OCI-LY1 (cell line): ENCODE data around the gene MAPK12.
A peak's percentile ranks its signal among the peaks of the same experiment; 100 is the strongest.

Experiments used
- H2AFZ ChIP-seq: fragments of 200-600 bp; sonication (generic), shearing (Covaris generic); 2 replicates; pipeline ENCODE4 v1.6.0; 2014; ENCODE audit warnings: antibody characterized with exemption, mild to moderate bottlenecking, low read length
- H3F3A ChIP-seq: fragments of 200-600 bp; sonication (generic), shearing (Covaris generic); 2 replicates; pipeline ENCODE4 v1.6.0; 2014; ENCODE audit warnings: mild to moderate bottlenecking, antibody characterized with exemption, low read length, moderate library complexity; ENCODE audit not compliant: insufficient read depth
- H3K27ac ChIP-seq: fragments of 200-600 bp; sonication (generic); 2 replicates; pipeline ENCODE4 v1.5.1; 2014; ENCODE audit warnings: low read length, mixed run types, mild to moderate bottlenecking, low read depth; ENCODE audit not compliant: poor library complexity, severe bottlenecking
- H3K27me3 ChIP-seq: fragments of 200-600 bp; sonication (generic); 2 replicates; pipeline ENCODE4 v1.6.0; 2014; ENCODE audit warnings: antibody characterized with exemption, mild to moderate bottlenecking, low read length, moderate library complexity; ENCODE audit not compliant: insufficient read depth
- H3K36me3 ChIP-seq: fragments of 200-600 bp; sonication (generic); 2 replicates; pipeline ENCODE4 v1.6.1; 2014; ENCODE audit warnings: mild to moderate bottlenecking, antibody characterized with exemption, low read length, moderate library complexity, mixed read lengths; ENCODE audit not compliant: insufficient read depth
- H3K4me1 ChIP-seq: fragments of 200-600 bp; sonication (generic); 2 replicates; pipeline ENCODE4 v1.5.1; 2014; ENCODE audit warnings: mild to moderate bottlenecking, low read length, moderate library complexity; ENCODE audit not compliant: insufficient read depth, severe bottlenecking
- H3K4me2 ChIP-seq: fragments of 200-600 bp; sonication (generic), shearing (Covaris generic); 2 replicates; pipeline ENCODE4 v1.6.1; 2014; ENCODE audit warnings: low read length
- H3K4me3 ChIP-seq: fragments of 200-600 bp; sonication (generic); 2 replicates; pipeline ENCODE4 v1.5.1; 2014; ENCODE audit warnings: low read length, low read depth, mild to moderate bottlenecking, mixed read lengths; ENCODE audit not compliant: poor library complexity, severe bottlenecking
- H3K79me2 ChIP-seq: fragments of 200-600 bp; shearing (Covaris generic); 2 replicates; pipeline ENCODE4 v1.6.1; 2016; ENCODE audit warnings: mixed run types, low read length, mixed read lengths; ENCODE audit not compliant: insufficient read depth
- H3K9ac ChIP-seq: fragments of 200-600 bp; sonication (generic), shearing (Covaris generic); 2 replicates; pipeline ENCODE4 v1.6.1; 2014; ENCODE audit warnings: mild to moderate bottlenecking, low read length, mixed read lengths
- H3K9me2 ChIP-seq: fragments of 200-600 bp; sonication (generic), shearing (Covaris generic); 2 replicates; pipeline ENCODE4 v1.6.1; 2014; ENCODE audit warnings: low read depth, mild to moderate bottlenecking, low read length, mixed read lengths
- H3K9me3 ChIP-seq: fragments of 200-600 bp; shearing (Covaris generic); 2 replicates; pipeline ENCODE4 v1.6.1; 2014; ENCODE audit warnings: low read length, mixed read lengths
- H4K20me1 ChIP-seq: fragments of 200-600 bp; sonication (generic), shearing (Covaris generic); 2 replicates; pipeline ENCODE4 v1.6.0; 2016; ENCODE audit warnings: mild to moderate bottlenecking, low read length; ENCODE audit not compliant: insufficient read depth
- EZH2 ChIP-seq: fragments of 200-600 bp; sonication (generic), shearing (Covaris generic); IDR thresholded peaks from 2 replicates; pipeline ENCODE4 v1.8.0; 2017; ENCODE audit warnings: borderline replicate concordance, mixed run types, mild to moderate bottlenecking, antibody characterized with exemption, low read length, moderate library complexity, mixed read lengths
- TF ChIP-seq, protein P1 (sequence below): fragments of 200-600 bp; sonication (generic), shearing (Covaris generic); IDR thresholded peaks from 2 replicates; pipeline ENCODE4 v1.5.1; 2017; ENCODE audit warnings: mild to moderate bottlenecking, antibody characterized with exemption, low read length, moderate library complexity, mixed read lengths

The MAPK12 gene

DNA sequence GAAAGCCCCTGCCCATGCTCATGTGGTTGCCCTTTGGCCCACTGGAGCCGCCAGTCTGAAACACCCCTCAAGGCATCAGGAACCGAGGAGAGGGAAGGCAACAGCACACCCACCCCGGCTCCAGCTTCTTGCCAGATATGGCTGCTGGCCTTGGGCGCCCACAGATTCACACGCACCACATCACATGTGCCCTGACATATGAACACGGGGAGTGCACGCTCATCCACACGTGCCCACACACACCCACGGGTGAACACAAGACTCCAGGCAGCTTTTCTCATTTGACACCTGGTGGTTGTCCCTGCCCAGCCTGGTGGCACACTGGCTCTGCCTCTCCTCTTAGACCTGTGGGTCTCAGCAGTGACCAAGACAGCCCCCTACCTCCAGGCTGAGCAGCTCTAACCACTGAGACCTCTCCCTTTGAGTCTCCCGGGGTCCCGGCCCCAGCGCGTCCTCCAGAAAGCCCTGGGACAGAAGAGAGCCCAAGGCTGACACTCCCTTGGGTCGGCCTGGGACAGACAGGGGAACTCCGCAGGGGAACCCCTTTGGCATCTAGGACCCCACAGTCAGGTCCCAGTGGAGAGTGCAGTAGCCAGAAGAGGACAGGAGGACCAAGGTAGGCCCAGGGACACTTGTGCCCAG lies 2.7 kb upstream of the MAPK12 start:
- no peaks in the 10 kb centered on the region for H3K9me3 ChIP-seq
- H3K9ac ChIP-seq, result no peak overlapping the region
- H3K4me2 ChIP-seq, result no peak overlapping the region
- no peaks in the 10 kb centered on the region for H3K9me2 ChIP-seq
- H3F3A ChIP-seq, result no peaks in the 10 kb centered on the region
- 0 out of 2 replicates have a peak, but pooled peaks cover under 1% of the 10 kb centered on the region for H3K36me3 ChIP-seq
- TF ChIP-seq, protein P1, sequence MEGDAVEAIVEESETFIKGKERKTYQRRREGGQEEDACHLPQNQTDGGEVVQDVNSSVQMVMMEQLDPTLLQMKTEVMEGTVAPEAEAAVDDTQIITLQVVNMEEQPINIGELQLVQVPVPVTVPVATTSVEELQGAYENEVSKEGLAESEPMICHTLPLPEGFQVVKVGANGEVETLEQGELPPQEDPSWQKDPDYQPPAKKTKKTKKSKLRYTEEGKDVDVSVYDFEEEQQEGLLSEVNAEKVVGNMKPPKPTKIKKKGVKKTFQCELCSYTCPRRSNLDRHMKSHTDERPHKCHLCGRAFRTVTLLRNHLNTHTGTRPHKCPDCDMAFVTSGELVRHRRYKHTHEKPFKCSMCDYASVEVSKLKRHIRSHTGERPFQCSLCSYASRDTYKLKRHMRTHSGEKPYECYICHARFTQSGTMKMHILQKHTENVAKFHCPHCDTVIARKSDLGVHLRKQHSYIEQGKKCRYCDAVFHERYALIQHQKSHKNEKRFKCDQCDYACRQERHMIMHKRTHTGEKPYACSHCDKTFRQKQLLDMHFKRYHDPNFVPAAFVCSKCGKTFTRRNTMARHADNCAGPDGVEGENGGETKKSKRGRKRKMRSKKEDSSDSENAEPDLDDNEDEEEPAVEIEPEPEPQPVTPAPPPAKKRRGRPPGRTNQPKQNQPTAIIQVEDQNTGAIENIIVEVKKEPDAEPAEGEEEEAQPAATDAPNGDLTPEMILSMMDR, result no peak
- no peak for TF ChIP-seq EZH2
- no peak overlapping the region for H3K27ac ChIP-seq
- H4K20me1 ChIP-seq, result no peaks in the 10 kb centered on the region
- H2AFZ ChIP-seq, result no peak overlapping the region
- peaks cover 4% of the 10 kb centered on the region; the same call in 1 of the 2 replicates for H3K79me2 ChIP-seq
- no peaks in the 10 kb centered on the region for H3K27me3 ChIP-seq
- peaks cover 37% of the 10 kb centered on the region for H3K4me1 ChIP-seq
- H3K4me3 ChIP-seq, result no peak overlapping the region

DNA sequence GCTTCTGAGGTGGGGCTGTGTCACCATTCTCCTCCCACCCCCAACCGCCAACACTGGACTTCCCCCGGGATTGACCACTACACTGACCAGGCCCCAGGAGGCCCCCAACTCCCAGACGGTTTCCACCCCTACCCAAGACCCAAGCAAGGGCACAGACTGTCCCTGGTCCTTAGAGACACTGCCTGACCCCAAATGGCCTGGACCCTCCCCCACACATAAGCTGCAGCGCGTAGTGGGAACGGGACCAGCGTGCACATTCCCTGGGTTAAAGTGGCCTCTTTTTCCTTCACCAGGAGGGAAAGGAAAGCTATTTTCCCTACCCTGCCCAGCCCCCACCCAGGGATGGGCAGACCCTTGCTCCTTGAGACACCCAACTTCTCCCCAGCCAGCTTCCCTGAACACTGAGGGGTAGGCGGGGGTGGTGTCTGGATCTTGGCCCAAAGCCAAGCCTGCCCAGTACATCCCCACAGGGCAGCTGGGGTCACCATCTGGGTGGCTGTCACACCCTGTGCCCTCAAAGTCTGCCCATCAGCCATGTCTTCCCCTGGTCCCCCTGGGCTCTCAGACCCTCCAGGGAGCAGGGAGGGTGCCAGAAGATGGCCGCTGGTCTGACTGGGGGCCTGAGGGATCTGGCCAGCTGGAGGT lies 1.6 kb upstream of the MAPK12 start:
- no peak for TF ChIP-seq EZH2
- TF ChIP-seq, protein P1, result no peak
- no peak overlapping the region for H2AFZ ChIP-seq
- no peaks in the 10 kb centered on the region for H3K9me2 ChIP-seq
- H3K4me1 ChIP-seq, result peaks cover 28% of the 10 kb centered on the region
- no peaks in the 10 kb centered on the region for H3K9me3 ChIP-seq
- peaks cover 9% of the 10 kb centered on the region for H3K36me3 ChIP-seq
- peaks cover 4% of the 10 kb centered on the region; the same call in 1 of the 2 replicates for H3K79me2 ChIP-seq
- H3K4me2 ChIP-seq, result no peak overlapping the region; the same call in 1 of the 2 replicates
- H3K27me3 ChIP-seq, result no peaks in the 10 kb centered on the region
- H3K27ac ChIP-seq, result peak overlapping the region; percentile 34
- no peak overlapping the region for H3K9ac ChIP-seq
- H3K4me3 ChIP-seq, result no peak overlapping the region
- no peaks in the 10 kb centered on the region for H4K20me1 ChIP-seq
- no peaks in the 10 kb centered on the region for H3F3A ChIP-seq

DNA sequence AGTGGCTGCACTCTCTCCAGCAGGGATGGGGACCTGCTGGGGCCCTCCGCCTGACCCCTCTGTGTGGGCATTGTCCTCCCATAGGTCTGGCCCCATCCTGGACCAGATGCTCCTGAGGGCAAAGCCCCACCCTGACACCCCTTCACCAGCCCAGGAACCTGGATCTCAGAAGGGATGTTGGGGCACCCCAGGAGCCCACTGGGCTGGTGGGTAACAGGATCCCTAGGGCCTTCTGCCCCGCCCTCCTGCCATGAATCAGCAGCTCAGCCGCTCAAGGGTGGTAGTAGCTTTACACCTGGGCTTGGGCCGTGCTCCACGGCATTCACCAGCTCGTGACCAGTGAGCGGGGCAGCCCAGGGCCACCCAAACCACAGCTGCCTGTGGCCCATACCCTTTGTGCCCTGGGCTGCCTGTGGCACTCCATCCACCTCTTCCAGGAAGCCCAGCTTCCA lies 1.0 kb upstream of the MAPK12 start:
- no peak overlapping the region for H2AFZ ChIP-seq
- peak overlapping the region; percentile 34 for H3K27ac ChIP-seq
- TF ChIP-seq, protein P1, result no peak
- TF ChIP-seq EZH2, result no peak
- no peaks in the 10 kb centered on the region for H3K9me3 ChIP-seq
- H3K4me3 ChIP-seq, result peak overlapping the region; percentile 88
- H3K27me3 ChIP-seq, result no peaks in the 10 kb centered on the region
- H3K4me1 ChIP-seq, result peaks cover 24% of the 10 kb centered on the region
- peaks cover 4% of the 10 kb centered on the region; the same call in 1 of the 2 replicates for H3K79me2 ChIP-seq
- no peaks in the 10 kb centered on the region for H3K9me2 ChIP-seq
- no peaks in the 10 kb centered on the region for H3F3A ChIP-seq
- peak overlapping the region; percentile 65 for H3K4me2 ChIP-seq
- H4K20me1 ChIP-seq, result no peaks in the 10 kb centered on the region
- peaks cover 15% of the 10 kb centered on the region for H3K36me3 ChIP-seq
- peak overlapping the region; percentile 70; the same call in 1 of the 2 replicates for H3K9ac ChIP-seq
